Activated T-cell treated with anti-CD3 and anti-CD28 coated beads, Interleukin-2, amount 50 U/mL, for 72 hours (primary cell): ENCODE data around the gene ILF3. TPM values are rescaled to one million over a fixed set of nuclear protein-coding genes. Genes with fewer than 3 reads are reported as not detected.

Experiments
- ATAC-seq, 2 donors: fragments of 150-1000 bp; cut with Tn5 transposase; replicated peaks in 1 of 2; 2 replicates each; pipeline ENCODE4 v1.10.0; 2021; ENCODE audit warnings: moderate library complexity in 2 of 2, mild to moderate bottlenecking in 1 of 2
- DNase-seq, 2 donors: peaks; one replicate each; pipeline ENCODE4 v3.0.0; 2021 to 2022; ENCODE audit warnings: mixed read lengths in 1 of 2
- H3K27ac Mint-ChIP-seq: one replicate; pipeline ENCODE4 v1.8.0; 2022; ENCODE audit warnings: mild to moderate bottlenecking, moderate library complexity, mixed read lengths
- H3K27me3 Mint-ChIP-seq: one replicate; pipeline ENCODE4 v1.8.0; 2022; ENCODE audit warnings: low read depth, mixed read lengths
- H3K36me3 Mint-ChIP-seq, 2 donors: one replicate each; pipeline ENCODE4 v1.8.0; 2022; ENCODE audit warnings: mixed read lengths in 2 of 2, mild to moderate bottlenecking in 1 of 2; ENCODE audit not compliant: insufficient read depth in 2 of 2
- H3K4me1 Mint-ChIP-seq: one replicate; pipeline ENCODE4 v1.8.0; 2022; ENCODE audit warnings: low read depth, mixed read lengths
- H3K4me3 Mint-ChIP-seq, 2 donors: one replicate each; pipeline ENCODE4 v1.8.0; 2022; ENCODE audit warnings: mild to moderate bottlenecking in 2 of 2, mixed read lengths in 2 of 2, moderate library complexity in 2 of 2
- H3K9me3 Mint-ChIP-seq, 2 donors: one replicate each; pipeline ENCODE4 v1.8.0; 2022; ENCODE audit warnings: mixed read lengths in 2 of 2
- total RNA-seq, 2 donors: library from RNA; stranded (reverse); gene quantifications; one replicate each; pipeline ENCODE4 v1.2.3, GENCODE V29; 2022

The ILF3 gene
- 100 to 1,000 TPM; 297 to 311 TPM for total RNA-seq

- H3K4me1 Mint-ChIP-seq: peaks cover 50% of the 10 kb centered on the region
- H3K27me3 Mint-ChIP-seq: no peaks in the 10 kb centered on the region
- no peaks in the 10 kb centered on the region for H3K9me3 Mint-ChIP-seq
- DNase-seq (peak; percentile 99 to 100), ATAC-seq (peak; percentile 81 to 85)
- peaks cover 12 to 21% of the 10 kb centered on the region in 2 donors for H3K36me3 Mint-ChIP-seq
- H3K27ac Mint-ChIP-seq: peak within 1 kb of the TSS; percentile 99
- peak within 1 kb of the TSS; percentile 97 for H3K4me3 Mint-ChIP-seq
Observed at GRCh38 chr19:10653732-10654609, at the start of gene ILF3. ILF3 (plus strand) TSS chr19:10654346; CDS start chr19:10670606, 16,260 bp downstream.

- no peaks in the 10 kb centered on the region for H3K9me3 Mint-ChIP-seq
- H3K27me3 Mint-ChIP-seq: no peaks in the 10 kb centered on the region
- H3K4me3 Mint-ChIP-seq: peak overlapping the region; percentile 79 to 98
- DNase-seq (peak in 1 of 2 donors; percentile 14), ATAC-seq (no peak)
- H3K27ac Mint-ChIP-seq: peak overlapping the region; percentile 98
- H3K4me1 Mint-ChIP-seq: peaks cover 27% of the 10 kb centered on the region
- peaks cover 3 to 5% of the 10 kb centered on the region in 2 donors for H3K36me3 Mint-ChIP-seq
Observed at GRCh38 chr19:10604460-10604980, 49.6 kb upstream of the ILF3 start.

GRCh38 chr19:10611907-10612306 is 42.2 kb upstream of the ILF3 start:
- no peaks in the 10 kb centered on the region for H3K9me3 Mint-ChIP-seq

GRCh38 chr19:10612499-10613119 is 41.5 kb upstream of the ILF3 start:
- no peak overlapping the region for H3K4me3 Mint-ChIP-seq
- no peak for DNase-seq
- H3K27ac Mint-ChIP-seq: no peak overlapping the region
- H3K36me3 Mint-ChIP-seq: peaks cover 0 to 7% of the 10 kb centered on the region in 2 donors
- H3K9me3 Mint-ChIP-seq: no peaks in the 10 kb centered on the region
- no peak for ATAC-seq
- H3K4me1 Mint-ChIP-seq: peaks cover 29% of the 10 kb centered on the region
- H3K27me3 Mint-ChIP-seq: no peaks in the 10 kb centered on the region

More at GRCh38 chr19:10611907-10612306, 42.2 kb upstream of the ILF3 start:
- Mint-ChIP-seq H3K4me1 (peaks cover 29% of the 10 kb centered on the region), H3K36me3 (peaks cover 0 to 7% of the 10 kb centered on the region in 2 donors), H3K4me3 (no peak overlapping the region), H3K27ac (no peak overlapping the region), H3K27me3 (no peaks in the 10 kb centered on the region)
- ATAC-seq (no peak), DNase-seq (no peak)

- H3K4me3 Mint-ChIP-seq: no peak overlapping the region
- H3K9me3 Mint-ChIP-seq: no peaks in the 10 kb centered on the region
- H3K4me1 Mint-ChIP-seq: peaks cover 33% of the 10 kb centered on the region
- no peaks in the 10 kb centered on the region for H3K27me3 Mint-ChIP-seq
- H3K36me3 Mint-ChIP-seq: peaks cover 0 to 12% of the 10 kb centered on the region in 2 donors
- no peak for DNase-seq
- ATAC-seq: no peak
- H3K27ac Mint-ChIP-seq: no peak overlapping the region
Observed at GRCh38 chr19:10615429-10616023, 38.6 kb upstream of the ILF3 start.

- H3K4me1 Mint-ChIP-seq: peaks cover 49% of the 10 kb centered on the region
- peak overlapping the region; percentile 72 for H3K27ac Mint-ChIP-seq
- no peak overlapping the region for H3K4me3 Mint-ChIP-seq
- peaks cover 0 to 14% of the 10 kb centered on the region in 2 donors for H3K36me3 Mint-ChIP-seq
- no peak for ATAC-seq
- H3K9me3 Mint-ChIP-seq: no peaks in the 10 kb centered on the region
- no peak for DNase-seq
- H3K27me3 Mint-ChIP-seq: no peaks in the 10 kb centered on the region
Observed at GRCh38 chr19:10617409-10618121, 36.6 kb upstream of the ILF3 start.

- no peak for ATAC-seq
- no peak for DNase-seq
- H3K4me3 Mint-ChIP-seq: no peak overlapping the region
- H3K27me3 Mint-ChIP-seq: no peaks in the 10 kb centered on the region
- H3K27ac Mint-ChIP-seq: no peak overlapping the region
- peaks cover 0 to 10% of the 10 kb centered on the region in 2 donors for H3K36me3 Mint-ChIP-seq
- no peaks in the 10 kb centered on the region for H3K9me3 Mint-ChIP-seq
- peaks cover 49% of the 10 kb centered on the region for H3K4me1 Mint-ChIP-seq
Observed at GRCh38 chr19:10618846-10619245, 35.3 kb upstream of the ILF3 start.

- Mint-ChIP-seq H3K4me1 (peaks cover 48% of the 10 kb centered on the region), H3K27ac (peak overlapping the region; percentile 57), H3K4me3 (no peak overlapping the region), H3K9me3 (no peaks in the 10 kb centered on the region), H3K27me3 (no peaks in the 10 kb centered on the region), H3K36me3 (peaks cover 0 to 7% of the 10 kb centered on the region in 2 donors)
- no peak for DNase-seq
- no peak for ATAC-seq
Observed at GRCh38 chr19:10620786-10621185, 33.4 kb upstream of the ILF3 start.

GRCh38 chr19:10621966-10622365 is 32.2 kb upstream of the ILF3 start:
- Mint-ChIP-seq H3K27me3 (no peaks in the 10 kb centered on the region), H3K4me1 (peaks cover 51% of the 10 kb centered on the region), H3K27ac (no peak overlapping the region), H3K9me3 (no peaks in the 10 kb centered on the region), H3K4me3 (no peak overlapping the region), H3K36me3 (peaks cover 0 to 7% of the 10 kb centered on the region in 2 donors)
- ATAC-seq: no peak
- no peak for DNase-seq

GRCh38 chr19:10624585-10624984 is 29.6 kb upstream of the ILF3 start:
- Mint-ChIP-seq H3K27ac (peak overlapping the region; percentile 68), H3K4me1 (peaks cover 47% of the 10 kb centered on the region)
- peak in 1 of 2 donors; percentile 39 for ATAC-seq

GRCh38 chr19:10625003-10625761 is 29.0 kb upstream of the ILF3 start, which contains the start of gene SLC44A2:
SLC44A2 (plus strand) TSS chr19:10625553; CDS start chr19:10625634, 81 bp downstream.
- Mint-ChIP-seq H3K4me1 (peaks cover 47% of the 10 kb centered on the region), H3K27ac (peak within 1 kb of the TSS; percentile 68), H3K4me3 (no peak within 1 kb of the TSS), H3K9me3 (no peaks in the 10 kb centered on the region), H3K36me3 (peaks cover 7 to 17% of the 10 kb centered on the region in 2 donors), H3K27me3 (no peaks in the 10 kb centered on the region)
- no peak for ATAC-seq
- no peak for DNase-seq

More at GRCh38 chr19:10624585-10624984, 29.6 kb upstream of the ILF3 start:
- Mint-ChIP-seq H3K36me3 (peaks cover 7 to 17% of the 10 kb centered on the region in 2 donors), H3K4me3 (no peak overlapping the region), H3K9me3 (no peaks in the 10 kb centered on the region), H3K27me3 (no peaks in the 10 kb centered on the region)
- no peak for DNase-seq

- Mint-ChIP-seq H3K4me3 (no peak overlapping the region), H3K9me3 (no peaks in the 10 kb centered on the region), H3K27ac (no peak overlapping the region), H3K4me1 (peaks cover 41% of the 10 kb centered on the region), H3K27me3 (no peaks in the 10 kb centered on the region), H3K36me3 (peaks cover 7 to 17% of the 10 kb centered on the region in 2 donors)
- no peak for DNase-seq
- no peak for ATAC-seq
Observed at GRCh38 chr19:10625762-10626138, 28.4 kb upstream of the ILF3 start.
